Measurements from ENCODE around the gene ACSL1. TPM values are rescaled to one million over a fixed set of nuclear protein-coding genes. Genes with fewer than 3 reads are reported as not detected.

ACSL1 gene
- polyA plus RNA-seq, 1 donor from 2014 or later: 30.7 TPM

- Histone ChIP-seq H3F3A (ENCODE audit: insufficient read depth, low read length, poor library complexity, severe bottlenecking) (no peaks in the 10 kb centered on the region), H3K4me3 (ENCODE audit: low read length) (no peak overlapping the region), H3K27me3 (ENCODE audit: insufficient read depth, low read depth, low read length) (peaks cover 16% of the 10 kb centered on the region), H3K9me3 (ENCODE audit: low read length) (no peaks in the 10 kb centered on the region), H3K27ac (ENCODE audit: low read length) (no peak overlapping the region), H4K20me1 (ENCODE audit: insufficient read depth) (no peaks in the 10 kb centered on the region), H3K9ac (ENCODE audit: low read length) (no peak overlapping the region), H3K79me2 (replicated peaks; ENCODE audit: insufficient read depth, low read length) (no peaks in the 10 kb centered on the region), H3K4me2 (ENCODE audit: low read length) (no peak overlapping the region), H2AFZ (ENCODE audit: low read depth, low read length) (no peak overlapping the region), H3K36me3 (ENCODE audit: insufficient read depth, low read length) (peaks cover 5% of the 10 kb centered on the region), H3K9me2 (ENCODE audit: insufficient read depth, low read length) (no peaks in the 10 kb centered on the region)
- TF ChIP-seq MXI1 (conservative IDR thresholded peaks at IDR 0.05; ENCODE audit: poor library complexity, severe bottlenecking) (no peak), EZH2 (IDR thresholded peaks at IDR 0.05; ENCODE audit: borderline replicate concordance, insufficient read depth, low read length, poor library complexity, severe bottlenecking) (no peak), EP300 (conservative IDR thresholded peaks at IDR 0.05; ENCODE audit: poor library complexity, severe bottlenecking) (no peak), TAF1 (IDR thresholded peaks at IDR 0.05; ENCODE audit: low read depth) (no peak), SMC3 (conservative IDR thresholded peaks at IDR 0.05; ENCODE audit: poor library complexity) (no peak), RAD21 (conservative IDR thresholded peaks at IDR 0.05) (no peak), POLR2AphosphoS5 (IDR thresholded peaks at IDR 0.05) (no peak)
- TF ChIP-seq, protein P1, sequence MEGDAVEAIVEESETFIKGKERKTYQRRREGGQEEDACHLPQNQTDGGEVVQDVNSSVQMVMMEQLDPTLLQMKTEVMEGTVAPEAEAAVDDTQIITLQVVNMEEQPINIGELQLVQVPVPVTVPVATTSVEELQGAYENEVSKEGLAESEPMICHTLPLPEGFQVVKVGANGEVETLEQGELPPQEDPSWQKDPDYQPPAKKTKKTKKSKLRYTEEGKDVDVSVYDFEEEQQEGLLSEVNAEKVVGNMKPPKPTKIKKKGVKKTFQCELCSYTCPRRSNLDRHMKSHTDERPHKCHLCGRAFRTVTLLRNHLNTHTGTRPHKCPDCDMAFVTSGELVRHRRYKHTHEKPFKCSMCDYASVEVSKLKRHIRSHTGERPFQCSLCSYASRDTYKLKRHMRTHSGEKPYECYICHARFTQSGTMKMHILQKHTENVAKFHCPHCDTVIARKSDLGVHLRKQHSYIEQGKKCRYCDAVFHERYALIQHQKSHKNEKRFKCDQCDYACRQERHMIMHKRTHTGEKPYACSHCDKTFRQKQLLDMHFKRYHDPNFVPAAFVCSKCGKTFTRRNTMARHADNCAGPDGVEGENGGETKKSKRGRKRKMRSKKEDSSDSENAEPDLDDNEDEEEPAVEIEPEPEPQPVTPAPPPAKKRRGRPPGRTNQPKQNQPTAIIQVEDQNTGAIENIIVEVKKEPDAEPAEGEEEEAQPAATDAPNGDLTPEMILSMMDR (IDR thresholded peaks at IDR 0.05; ENCODE audit: poor library complexity, severe bottlenecking): no peak
- TF ChIP-seq, protein P2, sequence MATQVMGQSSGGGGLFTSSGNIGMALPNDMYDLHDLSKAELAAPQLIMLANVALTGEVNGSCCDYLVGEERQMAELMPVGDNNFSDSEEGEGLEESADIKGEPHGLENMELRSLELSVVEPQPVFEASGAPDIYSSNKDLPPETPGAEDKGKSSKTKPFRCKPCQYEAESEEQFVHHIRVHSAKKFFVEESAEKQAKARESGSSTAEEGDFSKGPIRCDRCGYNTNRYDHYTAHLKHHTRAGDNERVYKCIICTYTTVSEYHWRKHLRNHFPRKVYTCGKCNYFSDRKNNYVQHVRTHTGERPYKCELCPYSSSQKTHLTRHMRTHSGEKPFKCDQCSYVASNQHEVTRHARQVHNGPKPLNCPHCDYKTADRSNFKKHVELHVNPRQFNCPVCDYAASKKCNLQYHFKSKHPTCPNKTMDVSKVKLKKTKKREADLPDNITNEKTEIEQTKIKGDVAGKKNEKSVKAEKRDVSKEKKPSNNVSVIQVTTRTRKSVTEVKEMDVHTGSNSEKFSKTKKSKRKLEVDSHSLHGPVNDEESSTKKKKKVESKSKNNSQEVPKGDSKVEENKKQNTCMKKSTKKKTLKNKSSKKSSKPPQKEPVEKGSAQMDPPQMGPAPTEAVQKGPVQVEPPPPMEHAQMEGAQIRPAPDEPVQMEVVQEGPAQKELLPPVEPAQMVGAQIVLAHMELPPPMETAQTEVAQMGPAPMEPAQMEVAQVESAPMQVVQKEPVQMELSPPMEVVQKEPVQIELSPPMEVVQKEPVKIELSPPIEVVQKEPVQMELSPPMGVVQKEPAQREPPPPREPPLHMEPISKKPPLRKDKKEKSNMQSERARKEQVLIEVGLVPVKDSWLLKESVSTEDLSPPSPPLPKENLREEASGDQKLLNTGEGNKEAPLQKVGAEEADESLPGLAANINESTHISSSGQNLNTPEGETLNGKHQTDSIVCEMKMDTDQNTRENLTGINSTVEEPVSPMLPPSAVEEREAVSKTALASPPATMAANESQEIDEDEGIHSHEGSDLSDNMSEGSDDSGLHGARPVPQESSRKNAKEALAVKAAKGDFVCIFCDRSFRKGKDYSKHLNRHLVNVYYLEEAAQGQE (IDR thresholded peaks at IDR 0.05; ENCODE audit: borderline replicate concordance): no peak
Observed at GRCh38 chr4:184803133-184803532, 22.6 kb downstream of the ACSL1 start.

DNA sequence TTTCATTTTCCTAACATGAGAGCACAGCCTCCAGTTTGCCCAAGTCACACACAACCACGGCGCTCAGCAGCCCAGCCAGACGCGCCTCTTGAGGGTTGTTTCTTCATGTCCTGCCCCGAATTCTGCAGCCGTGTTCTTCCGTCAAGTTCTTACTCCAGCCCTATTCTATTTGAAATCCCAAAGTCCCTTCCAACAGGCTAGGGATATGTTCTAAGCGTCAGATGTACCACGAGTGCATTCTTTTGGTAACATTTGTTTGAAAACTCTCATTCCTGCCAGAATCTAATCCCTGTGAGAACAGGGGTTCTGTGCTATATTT is 23.1 kb downstream of the ACSL1 start:
- no peak overlapping the region for H3K4me3 ChIP-seq (ENCODE audit: low read length)
- no peaks in the 10 kb centered on the region for H3F3A ChIP-seq (ENCODE audit: insufficient read depth, low read length, poor library complexity, severe bottlenecking)
- H3K36me3 ChIP-seq (ENCODE audit: insufficient read depth, low read length): peaks cover 7% of the 10 kb centered on the region
- H4K20me1 ChIP-seq (ENCODE audit: insufficient read depth): no peaks in the 10 kb centered on the region
- no peak for TF ChIP-seq MXI1 (conservative IDR thresholded peaks at IDR 0.05; ENCODE audit: poor library complexity, severe bottlenecking)
- no peak for TF ChIP-seq POLR2AphosphoS5 (IDR thresholded peaks at IDR 0.05)
- TF ChIP-seq SMC3 (conservative IDR thresholded peaks at IDR 0.05; ENCODE audit: poor library complexity): no peak
- TF ChIP-seq EZH2 (IDR thresholded peaks at IDR 0.05; ENCODE audit: borderline replicate concordance, insufficient read depth, low read length, poor library complexity, severe bottlenecking): no peak
- TF ChIP-seq, protein P1 (IDR thresholded peaks at IDR 0.05; ENCODE audit: poor library complexity, severe bottlenecking): no peak
- TF ChIP-seq RAD21 (conservative IDR thresholded peaks at IDR 0.05): no peak
- no peak for TF ChIP-seq TAF1 (IDR thresholded peaks at IDR 0.05; ENCODE audit: low read depth)
- no peak for TF ChIP-seq EP300 (conservative IDR thresholded peaks at IDR 0.05; ENCODE audit: poor library complexity, severe bottlenecking)
- TF ChIP-seq, protein P2 (IDR thresholded peaks at IDR 0.05; ENCODE audit: borderline replicate concordance): no peak
- peaks cover 14% of the 10 kb centered on the region for H3K27me3 ChIP-seq (ENCODE audit: insufficient read depth, low read depth, low read length)
- no peaks in the 10 kb centered on the region for H3K9me3 ChIP-seq (ENCODE audit: low read length)
- H3K9ac ChIP-seq (ENCODE audit: low read length): no peak overlapping the region
- no peaks in the 10 kb centered on the region for H3K79me2 ChIP-seq (replicated peaks; ENCODE audit: insufficient read depth, low read length)
- H3K27ac ChIP-seq (ENCODE audit: low read length): no peak overlapping the region
- no peaks in the 10 kb centered on the region for H3K9me2 ChIP-seq (ENCODE audit: insufficient read depth, low read length)
- H2AFZ ChIP-seq (ENCODE audit: low read depth, low read length): no peak overlapping the region
- H3K4me2 ChIP-seq (ENCODE audit: low read length): no peak overlapping the region
